HCT116 (cell line): ENCODE data around the gene NAMPT. TPM values are rescaled to one million over a fixed set of nuclear protein-coding genes. Genes with fewer than 3 reads are reported as not detected.

Experiments used
- ATAC-seq: fragments of 200-7000 bp; cut with Tn5 transposase; 2 replicates; pipeline ENCODE4 v1.9.1; 2020; ENCODE audit warnings: mild to moderate bottlenecking, moderate library complexity
- BruUV-seq: library from RNA; stranded (reverse); fragments of 400-500 nt; replicated peaks from 2 replicates; lab custom pipeline; 2021; lab: Mats Ljungman, UMichigan
- CTCF ChIA-PET: fragments of 300-600 bp; sonication (Branson Sonifier 250); formaldehyde crosslinking; loops from one replicate; lab custom pipeline; 2021; ENCODE audit warnings: antibody characterized with exemption; lab: Charles Lee
- POLR2A ChIA-PET: fragments of 300-600, 350-600 bp; sonication (Branson Sonifier 250); formaldehyde crosslinking; loops from one replicate; lab custom pipeline; 2021; ENCODE audit warnings: antibody characterized with exemption; lab: Charles Lee
- RAD21 ChIA-PET, 2 experiments: fragments of 300-600 bp; sonication (Branson Sonifier 250); formaldehyde crosslinking; loops; one replicate each; lab custom pipeline; 2023; ENCODE audit warnings: low total read pairs in 2 of 2; ENCODE audit not compliant: uncharacterized antibody in 2 of 2, unreplicated experiment in 2 of 2, low non-redundant PET in 1 of 2; lab: Charles Lee
- DNase-seq: peaks from one replicate; pipeline ENCODE4 v3.0.0-alpha.2; 2010; ENCODE audit warnings: low read depth, low spot score
- H2AFZ ChIP-seq: fragments of 200-600 bp; shearing (Covaris generic), sonication (generic); 2 replicates; pipeline ENCODE4 v1.6.1; 2017; ENCODE audit warnings: low read depth, mixed run types, mixed read lengths, antibody characterized with exemption, low read length; ENCODE audit not compliant: poor library complexity, severe bottlenecking
- H3K27ac ChIP-seq: 2 replicates; pipeline ENCODE4 v1.5.1; 2012; ENCODE audit warnings: low read depth, low read length
- H3K27me3 ChIP-seq: fragments of 200-600 bp; sonication (generic); 2 replicates; pipeline ENCODE4 v1.6.1; 2016; ENCODE audit warnings: mixed run types, low read length, mixed read lengths; ENCODE audit not compliant: insufficient read depth
- H3K36me3 ChIP-seq, 2 experiments: fragments of 200-500 bp in 1 of 2; fragments of 200-600 bp in 1 of 2; sonication (Bioruptor generic) in 1 of 2; sonication (generic) in 1 of 2; 2 replicates each; pipeline versions ENCODE4 v1.5.1 to v1.6.1; 2014 to 2016; ENCODE audit warnings: low read length in 2 of 2, inconsistent platforms in 1 of 2, mixed read lengths in 1 of 2, mixed run types in 1 of 2; ENCODE audit not compliant: insufficient read depth in 2 of 2, control insufficient read depth in 1 of 2
- H3K4me1 ChIP-seq, 2 experiments: fragments of 200-600 bp in 1 of 2; sonication (generic) in 1 of 2; 2 replicates each; pipeline versions ENCODE4 v1.5.1 to v1.6.1; 2012 to 2017; ENCODE audit warnings: low read length in 2 of 2, inconsistent platforms in 1 of 2, mild to moderate bottlenecking in 1 of 2, mixed read lengths in 1 of 2, mixed run types in 1 of 2, moderate library complexity in 1 of 2; ENCODE audit not compliant: insufficient read depth in 2 of 2, control insufficient read depth in 1 of 2
- H3K4me2 ChIP-seq: fragments of 200-600 bp; sonication (generic); 2 replicates; pipeline ENCODE4 v1.6.1; 2017; ENCODE audit warnings: mixed run types, low read length, mixed read lengths
- H3K4me3 ChIP-seq, 2 experiments: fragments of 200-600 bp in 1 of 2; sonication (generic) in 1 of 2; replicated peaks in 1 of 2; 2 replicates each; pipeline ENCODE4 v1.5.1; 2011 to 2016; ENCODE audit warnings: low read length in 2 of 2, control low read depth in 1 of 2, low read depth in 1 of 2, mild to moderate bottlenecking in 1 of 2, mixed read lengths in 1 of 2, mixed run types in 1 of 2
- H3K79me2 ChIP-seq: fragments of 200-600 bp; sonication (generic); 2 replicates; pipeline ENCODE4 v1.6.1; 2017; ENCODE audit warnings: mild to moderate bottlenecking, mixed run types, low read length, moderate library complexity, mixed read lengths; ENCODE audit not compliant: insufficient read depth
- H3K9ac ChIP-seq: fragments of 200-600 bp; sonication (generic); 2 replicates; pipeline ENCODE4 v1.6.1; 2016; ENCODE audit warnings: low read length, mixed read lengths
- H3K9me2 ChIP-seq: fragments of 200-600 bp; sonication (generic), shearing (Covaris generic); 2 replicates; pipeline ENCODE4 v1.6.1; 2017; ENCODE audit warnings: mixed run types, mild to moderate bottlenecking, moderate library complexity; ENCODE audit not compliant: insufficient read depth
- H3K9me3 ChIP-seq, 2 experiments: fragments of 200-500 bp in 1 of 2; fragments of 200-600 bp in 1 of 2; sonication (Bioruptor generic) in 1 of 2; sonication (generic) in 1 of 2; 2 replicates each; pipeline ENCODE4 v1.6.1; 2014 to 2017; ENCODE audit warnings: low read length in 2 of 2, mixed read lengths in 2 of 2, inconsistent platforms in 1 of 2, low read depth in 1 of 2, mild to moderate bottlenecking in 1 of 2, mixed run types in 1 of 2, moderate library complexity in 1 of 2; ENCODE audit not compliant: control insufficient read depth in 1 of 2, insufficient read depth in 1 of 2
- H4K20me1 ChIP-seq: fragments of 200-600 bp; sonication (generic), shearing (Covaris generic); 2 replicates; pipeline ENCODE4 v1.6.1; 2017; ENCODE audit warnings: mixed run types, mild to moderate bottlenecking, moderate library complexity; ENCODE audit not compliant: insufficient read depth
- CTCF ChIP-seq, 3 experiments: fragments of 200-600 bp in 1 of 3; sonication (generic) in 1 of 3; IDR thresholded peaks in 2 of 3; conservative IDR thresholded peaks in 1 of 3; 2 replicates each; pipeline ENCODE4 v1.5.1; 2012 to 2017; ENCODE audit warnings: low read depth in 2 of 3, low read length in 2 of 3, antibody characterized with exemption in 1 of 3, borderline replicate concordance in 1 of 3, control low read depth in 1 of 3, mild to moderate bottlenecking in 1 of 3, mixed read lengths in 1 of 3, mixed run types in 1 of 3, moderate library complexity in 1 of 3; ENCODE audit not compliant: insufficient read depth in 1 of 3
- EGR1 ChIP-seq: IDR thresholded peaks from 2 replicates; pipeline ENCODE4 v1.6.1; 2012; ENCODE audit warnings: low read depth
- MAX ChIP-seq: IDR thresholded peaks from 2 replicates; pipeline ENCODE4 v1.6.1; 2012
- POLR2A ChIP-seq: IDR thresholded peaks from 2 replicates; pipeline ENCODE4 v1.7.0; 2011; ENCODE audit warnings: borderline replicate concordance; ENCODE audit not compliant: insufficient read depth, insufficient read length; ENCODE audit errors: extremely low read depth
- POLR2AphosphoS5 ChIP-seq: IDR thresholded peaks from 2 replicates; pipeline ENCODE4 v1.6.1; 2011; ENCODE audit warnings: mild to moderate bottlenecking, low read depth, low read length, moderate library complexity
- intact Hi-C: fragments of 100-400 bp; cut with micrococcal nuclease; formaldehyde crosslinking; loops from 2 replicates; pipeline ENCODE4 v1.10.0; 2022
- total RNA-seq: library from RNA; stranded (reverse); gene quantifications from one replicate; pipeline ENCODE4 v1.2.1, GENCODE V29; 2021; ENCODE audit not compliant: unreplicated experiment

NAMPT gene
- total RNA-seq, 1 experiment from 2014 or later: 113 TPM

- BruUV-seq: no TSS peak
- H3K4me1 ChIP-seq: peaks cover 12 to 27% of the 10 kb centered on the region in 2 experiments; a peak in 3 of 4 replicates
- CTCF ChIA-PET: no interaction called here
Measured at GRCh38 chr7:106287786-106288185, 3.0 kb upstream of the NAMPT start.

More at GRCh38 chr7:106287786-106288185, 3.0 kb upstream of the NAMPT start:
- no peak overlapping the region for H2AFZ ChIP-seq
- intact Hi-C loops: loop anchor here (5.0 kb wide), 2 partner anchors 110 to 175 kb away; no protein-coding TSS in a partner anchor
- no peaks in the 10 kb centered on the region for H3K36me3 ChIP-seq
- no peaks in the 10 kb centered on the region for H3K9me3 ChIP-seq
- no peaks in the 10 kb centered on the region for H3K9me2 ChIP-seq
- H3K27me3 ChIP-seq: no peaks in the 10 kb centered on the region
- H3K4me2 ChIP-seq: no peak overlapping the region
- peaks cover 14% of the 10 kb centered on the region for H3K79me2 ChIP-seq
- no peak overlapping the region for H3K9ac ChIP-seq
- POLR2A ChIA-PET: no interaction called here
- DNase-seq (no peak), ATAC-seq (no peak)
- RAD21 ChIA-PET: no interaction called here
- 0 out of 2 replicates have a peak, but pooled peaks cover 3% of the 10 kb centered on the region for H4K20me1 ChIP-seq
- no peak overlapping the region for H3K27ac ChIP-seq
- H3K4me3 ChIP-seq: no peak overlapping the region
- TF ChIP-seq POLR2AphosphoS5 (no peak), EGR1 (no peak), CTCF (IDR thresholded peaks at IDR 0.05 in 2 of 3, conservative IDR thresholded peaks at IDR 0.05 in 1 of 3; ENCODE audit: borderline replicate concordance in 1 of 3, insufficient read depth in 1 of 3, low read depth in 2 of 3, low read length in 2 of 3) (no peak), MAX (no peak), POLR2A (no peak)
